ENCODE measurements around the gene ZNF641.

ZNF641 gene

DNA sequence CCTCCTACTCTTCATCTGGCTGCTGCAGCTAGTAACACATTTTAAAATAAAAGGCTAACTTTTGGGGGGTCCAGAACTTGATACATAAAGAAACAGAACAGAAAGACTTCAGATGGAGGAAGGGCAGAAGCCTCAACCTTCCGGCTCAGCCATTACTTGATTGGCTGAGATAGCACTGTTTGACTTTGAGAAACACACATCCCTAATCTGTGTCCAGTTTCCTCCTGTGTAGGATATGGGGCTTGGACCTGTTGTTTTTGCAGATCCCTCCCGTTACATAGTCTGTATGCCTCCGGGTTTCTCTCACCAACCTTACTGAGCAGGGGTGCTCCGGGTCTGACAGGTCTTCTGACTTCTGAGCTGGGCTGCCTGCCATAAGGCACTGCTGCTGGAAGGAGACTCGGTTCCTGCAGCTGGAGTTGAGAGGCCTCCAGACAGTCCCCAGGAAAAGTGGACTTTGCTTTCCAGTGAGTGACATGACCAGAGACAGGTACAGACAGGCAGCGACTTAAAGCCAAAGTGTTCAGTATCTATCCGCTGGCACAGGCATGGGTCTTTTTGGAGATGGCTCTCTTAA, 8.3 kb upstream of the ZNF641 start:
- no peaks in the 10 kb centered on the region for H3K4me1 ChIP-seq (ENCODE audit: insufficient read depth, low read length)
- 91% methylated on average over 7 of the region's 7 CpGs for WGBS
- no peaks in the 10 kb centered on the region for H3K36me3 ChIP-seq (ENCODE audit: insufficient read depth, low read length)
- no peaks in the 10 kb centered on the region for H3K9me3 ChIP-seq (ENCODE audit: insufficient read depth, low read depth, low read length)
- H3K4me3 ChIP-seq (ENCODE audit: low read length) = no peak overlapping the region
- H3K27ac ChIP-seq (ENCODE audit: low read depth, low read length) = no peak overlapping the region
- H3K27me3 ChIP-seq (ENCODE audit: insufficient read depth, low read length) = peaks cover 10% of the 10 kb centered on the region
- H3K9ac ChIP-seq (ENCODE audit: low read depth, low read length) = no peak overlapping the region

DNA sequence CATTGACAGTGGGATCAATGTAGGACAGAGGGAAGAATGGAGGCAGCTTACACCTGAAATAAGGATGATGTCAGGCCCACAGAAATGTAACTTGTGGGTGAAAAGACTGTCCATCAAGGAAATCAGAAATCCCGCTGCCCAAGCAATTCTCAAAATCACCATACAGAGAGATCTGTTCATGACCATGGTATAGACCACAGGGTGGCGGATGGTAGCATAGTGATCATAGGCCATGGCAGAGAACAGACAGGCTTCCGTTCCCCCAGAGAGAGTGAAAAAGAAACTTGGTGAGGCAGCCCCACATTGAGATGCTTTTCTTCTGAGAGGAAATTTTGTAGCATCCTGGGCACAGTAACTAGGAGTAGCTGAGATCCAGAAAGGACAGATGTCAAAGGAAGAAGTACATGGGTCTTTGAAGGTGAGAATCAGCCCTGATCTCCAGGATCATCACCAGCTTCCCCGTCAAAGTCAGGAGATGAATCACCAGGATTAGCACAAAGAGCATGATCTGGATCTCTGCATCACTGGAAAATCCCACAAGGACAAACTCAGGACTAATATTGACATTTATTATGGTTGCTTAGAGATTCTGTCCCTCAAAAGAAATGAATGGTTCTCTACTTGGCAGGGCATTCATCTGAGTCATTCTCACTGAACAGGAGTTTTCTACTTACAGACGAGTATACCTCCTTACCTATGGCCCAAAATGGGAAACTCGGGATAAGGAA, 5.5 kb upstream of the ZNF641 start:
- no peak overlapping the region for H3K4me3 ChIP-seq (ENCODE audit: low read length)

DNA sequence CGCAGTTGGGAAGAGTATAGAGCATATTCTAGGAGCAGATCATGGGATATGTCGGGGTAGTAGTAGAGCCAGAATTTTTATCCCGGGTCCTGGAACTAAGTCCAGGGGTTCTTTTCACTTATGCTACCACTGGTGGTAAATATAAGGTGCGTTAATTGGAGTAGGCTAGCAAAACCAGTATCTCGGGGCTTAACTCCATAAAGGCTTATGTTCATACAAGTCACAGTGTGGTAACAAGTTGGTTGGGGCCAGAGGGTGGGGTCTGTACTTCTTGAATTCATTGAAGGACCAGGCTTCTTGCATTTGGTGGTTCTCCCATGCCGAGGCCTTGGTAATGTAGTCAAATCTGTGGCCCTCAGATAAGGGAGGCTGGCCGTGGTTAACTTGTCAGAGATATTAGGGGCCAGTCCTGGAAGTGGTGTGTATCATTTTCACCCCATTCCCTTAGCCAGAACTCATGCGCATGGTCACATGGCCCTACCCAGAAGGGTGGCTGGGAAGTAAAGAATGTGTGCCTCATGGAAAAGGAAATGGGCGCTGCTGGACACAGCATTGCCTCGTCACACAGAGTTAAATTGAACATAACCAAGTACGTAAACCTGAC, 1.5 kb upstream of the ZNF641 start:
- Histone ChIP-seq H3K27ac (ENCODE audit: low read depth, low read length) (no peak overlapping the region), H3K9me3 (ENCODE audit: insufficient read depth, low read depth, low read length) (no peaks in the 10 kb centered on the region), H3K9ac (ENCODE audit: low read depth, low read length) (no peak overlapping the region), H3K27me3 (ENCODE audit: insufficient read depth, low read length) (peaks cover 35% of the 10 kb centered on the region), H3K36me3 (ENCODE audit: insufficient read depth, low read length) (peaks cover 5% of the 10 kb centered on the region; the same call in 1 of the 2 replicates), H3K4me3 (ENCODE audit: low read length) (no peak overlapping the region; the same call in 1 of the 2 replicates), H3K4me1 (ENCODE audit: insufficient read depth, low read length) (peaks cover 10% of the 10 kb centered on the region)
- WGBS = 90% methylated on average over 11 of the region's 11 CpGs

More for the DNA sequence above, 5.5 kb upstream of the ZNF641 start:
- Histone ChIP-seq H3K27ac (ENCODE audit: low read depth, low read length) (no peak overlapping the region), H3K36me3 (ENCODE audit: insufficient read depth, low read length) (no peaks in the 10 kb centered on the region), H3K9ac (ENCODE audit: low read depth, low read length) (no peak overlapping the region), H3K9me3 (ENCODE audit: insufficient read depth, low read depth, low read length) (no peaks in the 10 kb centered on the region), H3K27me3 (ENCODE audit: insufficient read depth, low read length) (peaks cover 19% of the 10 kb centered on the region), H3K4me1 (ENCODE audit: insufficient read depth, low read length) (peaks cover 5% of the 10 kb centered on the region)
- WGBS = 83% methylated on average over 6 of the region's 6 CpGs

DNA sequence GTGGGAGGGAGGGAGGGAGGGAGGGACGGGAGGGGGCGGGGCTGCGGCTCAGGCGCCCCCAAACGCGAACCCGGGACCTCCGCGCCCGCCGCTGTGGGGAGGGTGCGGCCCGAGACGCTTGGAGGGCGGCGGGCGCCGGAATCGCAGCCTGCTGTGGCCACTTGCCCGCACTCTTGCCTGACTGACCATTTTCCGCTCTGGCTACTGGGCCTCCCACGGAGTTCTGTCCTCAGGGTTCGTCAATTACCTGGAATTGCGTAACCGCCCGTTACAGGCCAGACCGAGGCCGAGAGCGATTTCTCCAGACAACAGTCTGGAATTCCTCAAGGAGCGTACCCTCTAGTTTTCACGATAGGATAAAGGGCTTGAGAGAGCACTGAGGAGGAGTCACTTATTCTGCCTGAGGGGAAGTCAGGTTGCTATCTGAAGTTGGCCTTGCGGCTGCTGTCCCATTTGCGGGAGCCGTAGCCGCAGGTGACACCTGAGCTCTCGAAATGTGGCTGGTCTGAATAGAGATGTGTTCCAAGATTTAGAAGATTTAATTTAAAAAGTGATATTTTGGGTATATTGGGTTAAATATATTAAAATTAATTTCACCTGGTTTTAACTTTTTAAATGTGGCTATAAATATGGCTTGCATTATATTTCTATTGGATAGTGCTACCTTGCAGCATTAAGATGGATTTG, 446 bp upstream of the ZNF641 start:
- no peaks in the 10 kb centered on the region for H3K9me3 ChIP-seq (ENCODE audit: insufficient read depth, low read depth, low read length)
- H3K4me3 ChIP-seq (ENCODE audit: low read length) = peak overlapping the region; percentile 79
- WGBS = 2% methylated on average over 34 of the region's 36 CpGs
- peaks cover 35% of the 10 kb centered on the region for H3K27me3 ChIP-seq (ENCODE audit: insufficient read depth, low read length)
- H3K36me3 ChIP-seq (ENCODE audit: insufficient read depth, low read length) = peaks cover 14% of the 10 kb centered on the region; the same call in 1 of the 2 replicates
- H3K27ac ChIP-seq (ENCODE audit: low read depth, low read length) = no peak overlapping the region
- peaks cover 10% of the 10 kb centered on the region for H3K4me1 ChIP-seq (ENCODE audit: insufficient read depth, low read length)
- H3K9ac ChIP-seq (ENCODE audit: low read depth, low read length) = peak overlapping the region; percentile 56

DNA sequence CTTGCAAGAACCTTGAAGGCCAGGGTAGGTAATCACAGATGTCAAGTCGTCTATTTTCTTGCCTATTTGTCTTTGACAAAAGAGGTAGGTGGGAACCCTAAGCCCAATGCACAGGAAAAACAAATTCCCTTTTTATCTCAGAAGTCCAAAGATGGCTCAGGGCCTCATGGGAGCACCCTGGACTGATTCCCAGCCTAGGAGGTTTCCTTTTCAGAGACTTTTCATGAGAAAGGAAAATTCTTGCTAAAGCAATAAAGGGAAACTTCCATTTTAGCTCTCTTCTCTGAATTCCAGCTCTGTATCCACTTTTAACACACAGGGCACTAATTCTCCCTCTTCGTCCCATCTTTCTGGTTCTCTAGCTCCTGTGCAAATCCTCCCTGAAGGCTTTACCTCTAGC, 1.2 kb downstream of the ZNF641 start:
- 74% methylated on average over 2 of the region's 2 CpGs for whole genome bisulfite sequencing

DNA sequence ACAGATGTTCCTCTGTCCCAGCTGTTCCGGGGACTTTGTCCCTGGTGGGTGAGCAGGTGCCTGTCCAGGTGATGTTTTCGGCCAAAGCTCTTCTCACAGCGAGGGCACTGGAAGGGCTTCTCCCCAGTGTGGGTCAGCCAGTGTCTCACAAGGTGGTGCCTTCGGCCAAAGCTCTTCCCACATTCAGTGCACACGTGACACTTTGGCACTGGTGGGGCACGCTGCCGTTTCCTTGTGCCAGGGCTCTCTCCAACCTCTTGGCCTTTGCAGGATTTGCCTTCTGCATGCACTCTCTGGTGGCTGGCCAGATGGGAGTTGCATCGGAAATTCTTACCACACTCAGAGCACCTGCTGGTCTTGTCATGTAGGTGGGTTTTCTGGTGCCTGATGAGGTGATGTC, 7.7 kb downstream of the ZNF641 start:
- Histone ChIP-seq H3K9me3 (ENCODE audit: insufficient read depth, low read depth, low read length) (no peaks in the 10 kb centered on the region), H3K36me3 (ENCODE audit: insufficient read depth, low read length) (peaks cover 26% of the 10 kb centered on the region)

More for the DNA sequence above, 1.2 kb downstream of the ZNF641 start:
- Histone ChIP-seq H3K27me3 (ENCODE audit: insufficient read depth, low read length) (peaks cover 29% of the 10 kb centered on the region), H3K36me3 (ENCODE audit: insufficient read depth, low read length) (peaks cover 18% of the 10 kb centered on the region), H3K27ac (ENCODE audit: low read depth, low read length) (no peak overlapping the region), H3K4me1 (ENCODE audit: insufficient read depth, low read length) (peaks cover 10% of the 10 kb centered on the region), H3K9ac (ENCODE audit: low read depth, low read length) (no peak overlapping the region), H3K9me3 (ENCODE audit: insufficient read depth, low read depth, low read length) (no peaks in the 10 kb centered on the region), H3K4me3 (ENCODE audit: low read length) (peak overlapping the region; percentile 79)

DNA sequence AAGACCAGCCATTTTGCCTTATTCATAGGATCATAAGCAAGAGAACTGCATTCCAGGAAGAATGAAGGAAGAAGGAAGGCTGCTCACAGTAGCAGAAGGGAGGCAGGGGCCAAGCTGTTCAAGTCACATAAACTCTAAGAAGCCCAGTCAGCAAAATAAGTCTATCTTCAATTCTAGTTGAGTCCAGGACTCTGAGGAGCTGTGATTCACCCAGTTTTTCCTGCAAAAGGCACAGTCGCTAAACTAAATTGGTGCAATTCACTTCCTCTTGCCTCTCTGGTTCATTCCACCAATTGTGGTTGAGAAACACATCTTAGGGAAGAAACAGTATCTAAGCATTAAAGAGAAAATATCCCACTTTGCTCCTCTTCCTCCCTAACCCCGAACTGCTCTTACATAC, 9.8 kb downstream of the ZNF641 start:
- no peaks in the 10 kb centered on the region for H3K27me3 ChIP-seq (ENCODE audit: insufficient read depth, low read length)
- no peaks in the 10 kb centered on the region for H3K4me1 ChIP-seq (ENCODE audit: insufficient read depth, low read length)
- H3K36me3 ChIP-seq (ENCODE audit: insufficient read depth, low read length) = peaks cover 11% of the 10 kb centered on the region
- WGBS = 88% methylated on average over 1 of the region's 2 CpGs
- H3K9me3 ChIP-seq (ENCODE audit: insufficient read depth, low read depth, low read length) = no peaks in the 10 kb centered on the region
- H3K4me3 ChIP-seq (ENCODE audit: low read length) = no peak overlapping the region
- H3K9ac ChIP-seq (ENCODE audit: low read depth, low read length) = no peak overlapping the region
- H3K27ac ChIP-seq (ENCODE audit: low read depth, low read length) = no peak overlapping the region

More for the DNA sequence above, 7.7 kb downstream of the ZNF641 start:
- Histone ChIP-seq H3K4me3 (ENCODE audit: low read length) (no peak overlapping the region), H3K27ac (ENCODE audit: low read depth, low read length) (no peak overlapping the region), H3K4me1 (ENCODE audit: insufficient read depth, low read length) (no peaks in the 10 kb centered on the region), H3K27me3 (ENCODE audit: insufficient read depth, low read length) (no peaks in the 10 kb centered on the region), H3K9ac (ENCODE audit: low read depth, low read length) (no peak overlapping the region)
- WGBS = 95% methylated on average over 7 of the region's 8 CpGs

DNA sequence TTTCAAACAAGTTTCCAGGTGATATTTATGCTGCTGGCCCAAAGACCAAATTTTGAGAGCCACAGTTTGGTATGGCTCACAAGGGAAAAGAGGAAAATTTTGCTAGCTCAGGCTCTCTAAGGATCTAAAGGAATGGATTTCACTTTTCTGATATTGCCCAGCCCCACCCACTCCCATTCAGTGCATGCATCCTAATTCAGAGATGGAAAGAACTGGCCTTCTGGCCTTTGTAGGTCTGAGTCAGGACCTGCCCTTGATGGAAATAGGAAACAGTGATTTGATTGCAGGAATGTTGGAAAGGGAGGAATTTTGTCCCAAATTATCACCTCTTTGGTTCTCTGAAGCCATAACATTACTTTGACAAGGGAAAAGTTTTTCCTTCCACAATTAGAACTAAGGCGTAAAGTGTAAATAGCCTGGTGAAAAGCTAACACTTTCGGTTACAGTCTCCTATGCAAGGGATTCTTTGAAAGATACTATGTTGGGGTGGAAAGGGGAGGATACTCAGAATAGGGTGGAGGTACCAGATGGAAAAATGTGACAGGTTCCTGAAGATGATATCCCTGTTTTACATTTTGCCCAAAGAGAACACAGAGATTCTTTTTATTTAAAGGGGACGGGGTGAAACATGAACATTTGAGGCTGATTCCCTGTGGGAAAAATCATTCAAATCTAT, 11.1 kb downstream of the ZNF641 start:
- Histone ChIP-seq H3K27me3 (ENCODE audit: insufficient read depth, low read length) (no peaks in the 10 kb centered on the region), H3K4me3 (ENCODE audit: low read length) (no peak overlapping the region), H3K9me3 (ENCODE audit: insufficient read depth, low read depth, low read length) (0 out of 2 replicates have a peak, but pooled peaks cover 5% of the 10 kb centered on the region), H3K36me3 (ENCODE audit: insufficient read depth, low read length) (peaks cover 7% of the 10 kb centered on the region; the same call in 1 of the 2 replicates), H3K27ac (ENCODE audit: low read depth, low read length) (no peak overlapping the region), H3K4me1 (ENCODE audit: insufficient read depth, low read length) (no peaks in the 10 kb centered on the region), H3K9ac (ENCODE audit: low read depth, low read length) (no peak overlapping the region)
- WGBS = 92% methylated on average over 3 of the region's 3 CpGs

DNA sequence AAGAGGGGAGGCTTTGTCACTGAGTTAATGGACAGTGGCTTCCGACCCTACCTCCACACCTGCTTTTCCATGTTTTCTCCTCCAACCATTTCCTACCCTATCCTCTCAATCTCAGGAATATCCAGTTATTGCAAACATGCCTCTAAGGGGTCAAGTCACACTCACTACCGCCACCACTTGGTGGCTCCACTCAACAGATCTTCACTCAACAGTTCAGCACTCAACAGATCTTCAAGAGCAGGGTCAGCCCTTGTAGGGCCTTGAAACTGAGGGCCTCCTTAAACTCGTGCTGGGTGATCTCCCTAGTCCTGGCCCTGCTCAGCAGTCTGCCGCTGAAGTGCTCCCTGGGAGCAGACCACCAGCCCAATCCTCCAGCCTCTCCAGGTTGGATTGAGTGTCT, 14.2 kb downstream of the ZNF641 start:
- Histone ChIP-seq H3K36me3 (ENCODE audit: insufficient read depth, low read length) (no peaks in the 10 kb centered on the region), H3K4me3 (ENCODE audit: low read length) (no peak overlapping the region), H3K4me1 (ENCODE audit: insufficient read depth, low read length) (no peaks in the 10 kb centered on the region), H3K27me3 (ENCODE audit: insufficient read depth, low read length) (no peaks in the 10 kb centered on the region), H3K9ac (ENCODE audit: low read depth, low read length) (no peak overlapping the region), H3K9me3 (ENCODE audit: insufficient read depth, low read depth, low read length) (0 out of 2 replicates have a peak, but pooled peaks cover 5% of the 10 kb centered on the region), H3K27ac (ENCODE audit: low read depth, low read length) (no peak overlapping the region)
- 75% methylated on average over 4 of the region's 4 CpGs for WGBS

DNA sequence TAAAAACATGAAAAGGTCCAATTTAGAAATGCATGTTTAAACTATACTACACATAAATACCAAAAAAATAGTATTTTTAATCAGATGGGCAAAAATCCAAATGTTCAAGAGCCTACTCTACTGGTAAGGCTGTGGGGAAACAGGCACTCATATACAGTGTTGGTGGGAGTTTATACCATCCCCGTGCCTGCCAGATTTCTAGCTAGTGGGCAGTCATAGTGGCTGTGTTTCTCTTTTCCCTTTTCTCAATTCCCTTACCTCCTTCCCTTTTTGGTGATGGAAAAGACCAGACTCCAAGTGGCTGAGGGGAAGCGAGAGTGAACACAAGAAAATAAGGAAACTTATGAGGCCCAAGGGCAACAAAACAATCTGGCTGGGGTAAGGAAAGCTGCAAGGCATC, 14.7 kb downstream of the ZNF641 start:
- Histone ChIP-seq H3K27ac (ENCODE audit: low read depth, low read length) (no peak overlapping the region), H3K9ac (ENCODE audit: low read depth, low read length) (no peak overlapping the region), H3K4me1 (ENCODE audit: insufficient read depth, low read length) (no peaks in the 10 kb centered on the region), H3K27me3 (ENCODE audit: insufficient read depth, low read length) (no peaks in the 10 kb centered on the region), H3K4me3 (ENCODE audit: low read length) (no peak overlapping the region), H3K9me3 (ENCODE audit: insufficient read depth, low read depth, low read length) (0 out of 2 replicates have a peak, but pooled peaks cover 5% of the 10 kb centered on the region), H3K36me3 (ENCODE audit: insufficient read depth, low read length) (no peaks in the 10 kb centered on the region)
- 88% methylated on average over 1 of the region's 2 CpGs for whole genome bisulfite sequencing
